CD14-positive monocyte (primary cell): Measurements from ENCODE around the gene RAB25. TPM values are rescaled to one million over a fixed set of nuclear protein-coding genes. Genes with fewer than 3 reads are reported as not detected.

Experiments used
- DNase-seq, 3 donors: peaks; one replicate each; pipeline ENCODE4 v3.0.0-alpha.2; 2011 to 2022
- H2AFZ ChIP-seq: 2 replicates; pipeline ENCODE4 v1.6.0; 2012; ENCODE audit warnings: mild to moderate bottlenecking, low read depth, low read length, inconsistent platforms; ENCODE audit not compliant: insufficient read depth, poor library complexity, severe bottlenecking
- H3K27ac ChIP-seq, 2 donors: 1 replicate in 1 of 2; 2 replicates in 1 of 2; pipeline ENCODE4 v1.5.1; 2012 to 2013; ENCODE audit warnings: low read length in 2 of 2, control low read depth in 1 of 2, inconsistent platforms in 1 of 2, low read depth in 1 of 2, mild to moderate bottlenecking in 1 of 2
- H3K27me3 ChIP-seq, 2 donors: one replicate each; pipeline versions ENCODE4 v1.6.0 to v1.6.1; 2011 to 2013; ENCODE audit warnings: low read length in 2 of 2; ENCODE audit not compliant: control insufficient read depth in 2 of 2, insufficient read depth in 2 of 2
- H3K36me3 ChIP-seq, 2 donors: replicated peaks in 1 of 2; 1 replicate in 1 of 2; 2 replicates in 1 of 2; pipeline versions ENCODE4 v1.5.1 to v1.6.1; 2012 to 2013; ENCODE audit warnings: low read length in 2 of 2, control low read depth in 1 of 2, inconsistent platforms in 1 of 2, mild to moderate bottlenecking in 1 of 2; ENCODE audit not compliant: insufficient read depth in 2 of 2, control insufficient read depth in 1 of 2
- H3K4me1 ChIP-seq, 2 donors: 1 replicate in 1 of 2; 2 replicates in 1 of 2; pipeline versions ENCODE4 v1.5.1 to v1.6.1; 2012 to 2013; ENCODE audit warnings: low read length in 2 of 2, control low read depth in 1 of 2, inconsistent platforms in 1 of 2, mild to moderate bottlenecking in 1 of 2, moderate library complexity in 1 of 2; ENCODE audit not compliant: insufficient read depth in 2 of 2, control insufficient read depth in 1 of 2
- H3K4me2 ChIP-seq: replicated peaks from 2 replicates; pipeline ENCODE3; 2012; ENCODE audit warnings: low read length, moderate library complexity, mild to moderate bottlenecking; ENCODE audit not compliant: poor library complexity, severe bottlenecking; ENCODE audit errors: extremely low read depth
- H3K4me3 ChIP-seq, 3 experiments: fragments of 200-600 bp in 1 of 3; sonication (generic) in 1 of 3; replicated peaks in 1 of 3; 1 replicate in 2 of 3; 2 replicates in 1 of 3; pipeline ENCODE4 v1.5.1; 2011 to 2013; ENCODE audit warnings: low read length in 3 of 3, mild to moderate bottlenecking in 3 of 3, control low read depth in 2 of 3, low read depth in 2 of 3, inconsistent platforms in 1 of 3, moderate library complexity in 1 of 3
- H3K79me2 ChIP-seq: 2 replicates; pipeline ENCODE4 v1.6.0; 2012; ENCODE audit warnings: mild to moderate bottlenecking, control low read depth, inconsistent platforms, low read length, moderate library complexity; ENCODE audit not compliant: insufficient read depth
- H3K9ac ChIP-seq: 2 replicates; pipeline ENCODE4 v1.6.0; 2017; ENCODE audit warnings: low read length, mild to moderate bottlenecking; ENCODE audit not compliant: insufficient read depth, poor library complexity, severe bottlenecking
- H3K9me3 ChIP-seq, 2 donors: replicated peaks in 1 of 2; 1 replicate in 1 of 2; 2 replicates in 1 of 2; pipeline versions ENCODE4 v1.5.1 to v1.6.1; 2012 to 2013; ENCODE audit warnings: low read length in 2 of 2, control low read depth in 1 of 2; ENCODE audit not compliant: control insufficient read depth in 1 of 2, insufficient read depth in 1 of 2
- H4K20me1 ChIP-seq: 2 replicates; pipeline ENCODE4 v1.6.0; 2012; ENCODE audit warnings: mild to moderate bottlenecking, low read length, control low read depth, moderate library complexity; ENCODE audit not compliant: insufficient read depth
- H3K27ac Mint-ChIP-seq, 7 donors: one replicate each; pipeline ENCODE4 v1.8.0; 2020; ENCODE audit warnings: mild to moderate bottlenecking in 7 of 7, mixed read lengths in 7 of 7, moderate library complexity in 6 of 7, inconsistent platforms in 2 of 7
- H3K27me3 Mint-ChIP-seq, 3 donors: one replicate each; pipeline ENCODE4 v1.8.0; 2021 to 2022; ENCODE audit warnings: low read depth in 3 of 3, mild to moderate bottlenecking in 3 of 3, mixed read lengths in 3 of 3, moderate library complexity in 3 of 3, inconsistent platforms in 1 of 3
- H3K36me3 Mint-ChIP-seq, 2 donors: one replicate each; pipeline ENCODE4 v1.8.0; 2020; ENCODE audit warnings: mixed read lengths in 2 of 2, inconsistent platforms in 1 of 2, mild to moderate bottlenecking in 1 of 2
- H3K4me1 Mint-ChIP-seq: one replicate; pipeline ENCODE4 v1.8.0; 2020; ENCODE audit warnings: mild to moderate bottlenecking, mixed read lengths
- H3K4me3 Mint-ChIP-seq, 2 donors: one replicate each; pipeline ENCODE4 v1.8.0; 2020; ENCODE audit warnings: mild to moderate bottlenecking in 2 of 2, mixed read lengths in 2 of 2, moderate library complexity in 1 of 2
- H3K9me3 Mint-ChIP-seq, 7 donors: one replicate each; pipeline ENCODE4 v1.8.0; 2020 to 2022; ENCODE audit warnings: mixed read lengths in 7 of 7, mild to moderate bottlenecking in 6 of 7, moderate library complexity in 6 of 7, inconsistent platforms in 2 of 7
- WGBS: methylation state at CpG from one replicate; pipeline ENCODE4 v1.1.5; 2013; ENCODE audit warnings: missing lambda C conversion rate; ENCODE audit not compliant: insufficient coverage; 5-methylcytosine and 5-hydroxymethylcytosine counted together
- intact Hi-C, 2 donors: fragments of 100-400 bp; cut with micrococcal nuclease; formaldehyde crosslinking; loops; one replicate each; pipeline versions ENCODE4 v1.15.0 to v1.15.1; 2023
- polyA plus RNA-seq, 3 donors: library from polyadenylated mRNA; depleted of rRNA in 1 of 3; unstranded in 2 of 3; stranded (reverse) in 1 of 3; fragments of 300-500 nt in 2 of 3; fragments of >200 nt in 1 of 3; fragmentation: Illumina TruSeq in 2 of 3; gene quantifications; 1 replicate in 2 of 3; 2 replicates in 1 of 3; pipeline ENCODE4 v1.2.3, GENCODE V29; 2012 to 2021
- TF ChIP-seq, protein P1 (sequence below): fragments of 200-600 bp; IDR thresholded peaks from one replicate; pipeline ENCODE4 v1.8.0; 2022; ENCODE audit warnings: antibody characterized with exemption, mild to moderate bottlenecking

Gene RAB25
- polyA plus RNA-seq, 3 donors = 0.23 TPM; not detected in 2

DNA sequence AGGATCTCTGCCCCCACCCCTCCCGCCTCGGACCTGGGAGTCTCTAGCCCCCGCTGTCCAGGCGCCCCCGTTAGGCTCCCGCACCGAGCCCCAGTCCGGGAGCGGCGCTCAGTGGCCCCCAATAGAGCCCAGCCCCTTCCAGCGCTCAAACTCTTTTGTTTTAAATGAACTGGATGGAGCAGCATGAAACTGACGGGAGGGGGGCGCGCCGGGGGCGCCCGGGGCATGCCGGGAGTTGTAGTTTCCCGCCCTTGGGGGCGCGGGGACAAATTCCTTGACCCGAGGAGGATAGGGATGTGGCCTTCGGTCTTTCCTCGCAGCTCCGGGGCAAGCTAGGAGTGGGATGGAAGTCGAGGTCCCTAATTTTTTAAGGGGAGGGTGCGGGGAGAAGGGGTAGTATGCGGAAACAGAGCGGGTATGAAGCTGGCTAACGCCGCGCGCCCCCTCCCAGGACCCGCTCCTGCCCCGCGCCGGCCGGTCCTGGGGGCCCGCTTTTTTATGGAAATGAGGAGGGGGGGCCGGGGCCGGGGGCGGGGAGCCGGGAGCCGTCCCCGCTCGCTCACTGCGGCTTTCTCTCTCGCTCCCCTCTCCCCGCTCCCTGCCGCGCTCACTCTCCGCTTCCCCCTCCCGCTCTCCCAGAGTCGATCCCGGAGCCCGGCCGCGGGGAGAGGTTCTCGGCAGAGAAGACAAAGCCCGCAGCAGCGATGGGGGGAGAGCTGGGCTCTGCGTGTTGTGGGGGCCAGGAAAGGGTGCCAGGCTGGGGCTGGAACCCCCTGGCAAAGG, 21.5 kb downstream of the RAB25 start, which contains the start of gene MEX3A:
Gene MEX3A (minus strand): TSS at position 157 of the 783 bp plus-strand sequence. CDS start 467 bp downstream, outside the sequence.
- H3K4me1 ChIP-seq = peaks cover 12 to 19% of the 10 kb centered on the region in 2 donors
- peaks cover 37 to 91% of the 10 kb centered on the region in 2 donors for H3K27me3 ChIP-seq
- H4K20me1 ChIP-seq = no peaks in the 10 kb centered on the region
- TF ChIP-seq, protein P1, sequence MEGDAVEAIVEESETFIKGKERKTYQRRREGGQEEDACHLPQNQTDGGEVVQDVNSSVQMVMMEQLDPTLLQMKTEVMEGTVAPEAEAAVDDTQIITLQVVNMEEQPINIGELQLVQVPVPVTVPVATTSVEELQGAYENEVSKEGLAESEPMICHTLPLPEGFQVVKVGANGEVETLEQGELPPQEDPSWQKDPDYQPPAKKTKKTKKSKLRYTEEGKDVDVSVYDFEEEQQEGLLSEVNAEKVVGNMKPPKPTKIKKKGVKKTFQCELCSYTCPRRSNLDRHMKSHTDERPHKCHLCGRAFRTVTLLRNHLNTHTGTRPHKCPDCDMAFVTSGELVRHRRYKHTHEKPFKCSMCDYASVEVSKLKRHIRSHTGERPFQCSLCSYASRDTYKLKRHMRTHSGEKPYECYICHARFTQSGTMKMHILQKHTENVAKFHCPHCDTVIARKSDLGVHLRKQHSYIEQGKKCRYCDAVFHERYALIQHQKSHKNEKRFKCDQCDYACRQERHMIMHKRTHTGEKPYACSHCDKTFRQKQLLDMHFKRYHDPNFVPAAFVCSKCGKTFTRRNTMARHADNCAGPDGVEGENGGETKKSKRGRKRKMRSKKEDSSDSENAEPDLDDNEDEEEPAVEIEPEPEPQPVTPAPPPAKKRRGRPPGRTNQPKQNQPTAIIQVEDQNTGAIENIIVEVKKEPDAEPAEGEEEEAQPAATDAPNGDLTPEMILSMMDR = no peak
- peak within 1 kb of the TSS; percentile 81 to 90 for H3K4me3 Mint-ChIP-seq
- no peaks in the 10 kb centered on the region for H3K36me3 ChIP-seq
- intact Hi-C loops = no loop called here
- H3K79me2 ChIP-seq = no peaks in the 10 kb centered on the region
- peaks cover 0 to 4% of the 10 kb centered on the region in 2 donors for H3K9me3 ChIP-seq
- H2AFZ ChIP-seq = peak within 1 kb of the TSS; percentile 84
- peak within 1 kb of the TSS; percentile 40 for H3K9ac ChIP-seq
- H3K4me2 ChIP-seq = peak within 1 kb of the TSS; percentile 93
- peaks cover 0 to 12% (median 4%) of the 10 kb centered on the region in 7 donors for H3K9me3 Mint-ChIP-seq
- H3K36me3 Mint-ChIP-seq = peaks cover 7 to 8% of the 10 kb centered on the region in 2 donors
- H3K27ac ChIP-seq = no peak within 1 kb of the TSS
- peaks cover 17% of the 10 kb centered on the region for H3K4me1 Mint-ChIP-seq
- no peak for DNase-seq
- H3K27me3 Mint-ChIP-seq = peaks cover 89 to 99% (median 90%) of the 10 kb centered on the region in 3 donors
- H3K27ac Mint-ChIP-seq = peak within 1 kb of the TSS in 1 of 7 donors; percentile 75
- peak within 1 kb of the TSS; percentile 39 to 86 (median 43) for H3K4me3 ChIP-seq
- under 1% methylated on average over 38 of the region's 62 CpGs for WGBS

DNA sequence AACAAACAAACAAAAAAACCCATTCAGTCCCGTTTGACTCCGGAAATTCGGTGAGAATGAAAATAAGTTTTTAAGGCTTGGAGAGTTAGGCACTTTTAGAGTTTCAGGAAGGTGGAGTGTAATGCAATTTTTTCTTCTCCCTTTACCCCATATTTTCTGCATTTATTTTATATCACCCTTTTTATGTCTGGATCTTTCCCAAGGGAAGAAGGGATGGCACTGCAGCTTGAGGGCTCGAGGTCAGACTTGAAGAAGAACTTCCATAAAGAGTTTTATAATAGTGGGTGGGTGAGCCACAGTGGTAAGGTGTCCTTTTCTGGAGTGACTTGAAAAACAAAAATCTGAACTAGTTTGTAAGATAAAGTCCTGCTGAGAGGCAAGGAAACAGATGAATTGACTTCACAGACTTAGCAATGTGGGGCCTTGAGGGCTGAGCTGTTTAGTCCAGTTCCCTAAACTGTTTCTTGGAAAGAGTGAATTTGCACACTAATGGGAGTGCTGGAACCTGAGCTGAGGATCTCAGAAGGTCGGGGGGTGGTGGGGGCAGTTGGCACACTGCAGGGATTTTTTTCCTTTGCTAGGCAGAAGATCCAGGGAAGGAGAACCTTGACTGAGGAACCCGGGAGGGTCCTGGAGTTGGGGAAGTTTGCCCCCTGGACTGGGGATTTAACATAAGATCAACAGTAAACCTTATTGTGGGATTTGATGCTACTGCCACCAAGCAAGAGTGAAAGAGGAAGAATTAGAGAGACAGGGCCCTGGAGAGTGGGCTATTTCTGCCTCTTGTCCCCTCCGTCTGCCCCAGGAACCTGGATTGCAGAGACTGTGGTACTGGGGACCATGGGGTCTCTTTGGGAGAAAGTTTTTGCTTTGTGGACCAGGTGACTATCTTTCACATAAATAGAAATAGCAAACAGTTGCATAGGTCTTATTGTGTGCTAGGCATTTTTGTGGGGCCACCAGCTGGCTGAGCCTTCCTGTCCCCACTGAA, 23.1 kb downstream of the RAB25 start:
- Histone ChIP-seq H3K9me3 (peaks cover 0 to 4% of the 10 kb centered on the region in 2 donors), H3K79me2 (no peaks in the 10 kb centered on the region), H3K4me3 (no peak overlapping the region), H4K20me1 (no peaks in the 10 kb centered on the region), H3K27ac (no peak overlapping the region), H3K27me3 (peaks cover 31 to 78% of the 10 kb centered on the region in 2 donors), H2AFZ (no peak overlapping the region), H3K36me3 (no peaks in the 10 kb centered on the region), H3K9ac (no peak overlapping the region), H3K4me1 (peaks cover 13 to 19% of the 10 kb centered on the region in 2 donors), H3K4me2 (no peak overlapping the region)
- H3K27me3 Mint-ChIP-seq = peaks cover 83 to 89% (median 83%) of the 10 kb centered on the region in 3 donors
- H3K36me3 Mint-ChIP-seq = peaks cover 7 to 8% of the 10 kb centered on the region in 2 donors
- WGBS = 85% methylated on average over 2 of the region's 7 CpGs
- peak overlapping the region in 1 of 2 donors; percentile 78 for H3K4me3 Mint-ChIP-seq
- peaks cover 17% of the 10 kb centered on the region for H3K4me1 Mint-ChIP-seq
- no peak overlapping the region for H3K27ac Mint-ChIP-seq
- intact Hi-C loops = no loop called here
- H3K9me3 Mint-ChIP-seq = peaks cover 0 to 15% (median 4%) of the 10 kb centered on the region in 7 donors
- no peak for DNase-seq
- TF ChIP-seq, protein P1 = no peak
